Neural cell (in vitro differentiated cells): Measurements from ENCODE around the gene IDUA.

Experiments used
- EZH2 ChIP-seq: fragments of 200-600, 300-800 bp; shearing (Covaris generic), sonication (generic); IDR thresholded peaks from 2 replicates; pipeline ENCODE4 v1.6.1; 2014; ENCODE audit warnings: antibody characterized with exemption, low read length, borderline replicate concordance, mild to moderate bottlenecking; ENCODE audit not compliant: insufficient read depth, poor library complexity, severe bottlenecking
- MXI1 ChIP-seq: fragments of 450-650 bp; conservative IDR thresholded peaks from 2 replicates; pipeline ENCODE4 v1.6.1; 2014; ENCODE audit warnings: antibody characterized with exemption, mild to moderate bottlenecking; ENCODE audit not compliant: poor library complexity, severe bottlenecking
- POLR2AphosphoS5 ChIP-seq: IDR thresholded peaks from 2 replicates; pipeline ENCODE4 v1.6.1; 2012
- RAD21 ChIP-seq: fragments of 450-650 bp; conservative IDR thresholded peaks from 2 replicates; pipeline ENCODE4 v1.6.1; 2014; ENCODE audit warnings: antibody characterized with exemption, mild to moderate bottlenecking, moderate library complexity
- SMC3 ChIP-seq: fragments of 450-650 bp; conservative IDR thresholded peaks from 2 replicates; pipeline ENCODE4 v1.6.1; 2014; ENCODE audit warnings: antibody characterized with exemption, mild to moderate bottlenecking, moderate library complexity; ENCODE audit not compliant: poor library complexity
- TAF1 ChIP-seq: IDR thresholded peaks from 2 replicates; pipeline ENCODE4 v1.6.1; 2012; ENCODE audit warnings: low read depth
- TF ChIP-seq, protein P1 (sequence below): IDR thresholded peaks from 2 replicates; pipeline ENCODE4 v1.6.1; 2012; ENCODE audit warnings: borderline replicate concordance
- TF ChIP-seq, protein P2 (sequence below): fragments of 450-650 bp; IDR thresholded peaks from 2 replicates; pipeline ENCODE4 v1.5.1; 2014; ENCODE audit warnings: antibody characterized with exemption, mild to moderate bottlenecking, moderate library complexity; ENCODE audit not compliant: poor library complexity, severe bottlenecking

DNA sequence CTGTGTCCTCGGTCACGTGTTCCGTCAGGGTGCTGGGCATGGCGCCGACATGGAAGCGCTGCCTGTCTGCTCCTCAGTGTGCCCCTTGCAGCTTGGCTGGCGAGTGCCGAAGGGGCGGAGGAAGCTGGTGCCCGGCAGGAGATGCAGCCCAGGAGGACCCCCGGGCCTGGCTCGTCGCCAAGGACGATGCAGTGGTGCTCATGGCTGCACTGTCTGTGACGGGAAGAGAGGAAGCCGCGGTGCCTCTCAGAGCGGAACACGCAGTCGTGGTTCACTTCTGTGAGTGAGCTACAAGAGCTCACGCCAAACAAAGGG lies 62.7 kb downstream of the IDUA start:
- TF ChIP-seq, protein P1, sequence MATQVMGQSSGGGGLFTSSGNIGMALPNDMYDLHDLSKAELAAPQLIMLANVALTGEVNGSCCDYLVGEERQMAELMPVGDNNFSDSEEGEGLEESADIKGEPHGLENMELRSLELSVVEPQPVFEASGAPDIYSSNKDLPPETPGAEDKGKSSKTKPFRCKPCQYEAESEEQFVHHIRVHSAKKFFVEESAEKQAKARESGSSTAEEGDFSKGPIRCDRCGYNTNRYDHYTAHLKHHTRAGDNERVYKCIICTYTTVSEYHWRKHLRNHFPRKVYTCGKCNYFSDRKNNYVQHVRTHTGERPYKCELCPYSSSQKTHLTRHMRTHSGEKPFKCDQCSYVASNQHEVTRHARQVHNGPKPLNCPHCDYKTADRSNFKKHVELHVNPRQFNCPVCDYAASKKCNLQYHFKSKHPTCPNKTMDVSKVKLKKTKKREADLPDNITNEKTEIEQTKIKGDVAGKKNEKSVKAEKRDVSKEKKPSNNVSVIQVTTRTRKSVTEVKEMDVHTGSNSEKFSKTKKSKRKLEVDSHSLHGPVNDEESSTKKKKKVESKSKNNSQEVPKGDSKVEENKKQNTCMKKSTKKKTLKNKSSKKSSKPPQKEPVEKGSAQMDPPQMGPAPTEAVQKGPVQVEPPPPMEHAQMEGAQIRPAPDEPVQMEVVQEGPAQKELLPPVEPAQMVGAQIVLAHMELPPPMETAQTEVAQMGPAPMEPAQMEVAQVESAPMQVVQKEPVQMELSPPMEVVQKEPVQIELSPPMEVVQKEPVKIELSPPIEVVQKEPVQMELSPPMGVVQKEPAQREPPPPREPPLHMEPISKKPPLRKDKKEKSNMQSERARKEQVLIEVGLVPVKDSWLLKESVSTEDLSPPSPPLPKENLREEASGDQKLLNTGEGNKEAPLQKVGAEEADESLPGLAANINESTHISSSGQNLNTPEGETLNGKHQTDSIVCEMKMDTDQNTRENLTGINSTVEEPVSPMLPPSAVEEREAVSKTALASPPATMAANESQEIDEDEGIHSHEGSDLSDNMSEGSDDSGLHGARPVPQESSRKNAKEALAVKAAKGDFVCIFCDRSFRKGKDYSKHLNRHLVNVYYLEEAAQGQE, result no peak
- TF ChIP-seq POLR2AphosphoS5, result no peak
- TF ChIP-seq, protein P2, sequence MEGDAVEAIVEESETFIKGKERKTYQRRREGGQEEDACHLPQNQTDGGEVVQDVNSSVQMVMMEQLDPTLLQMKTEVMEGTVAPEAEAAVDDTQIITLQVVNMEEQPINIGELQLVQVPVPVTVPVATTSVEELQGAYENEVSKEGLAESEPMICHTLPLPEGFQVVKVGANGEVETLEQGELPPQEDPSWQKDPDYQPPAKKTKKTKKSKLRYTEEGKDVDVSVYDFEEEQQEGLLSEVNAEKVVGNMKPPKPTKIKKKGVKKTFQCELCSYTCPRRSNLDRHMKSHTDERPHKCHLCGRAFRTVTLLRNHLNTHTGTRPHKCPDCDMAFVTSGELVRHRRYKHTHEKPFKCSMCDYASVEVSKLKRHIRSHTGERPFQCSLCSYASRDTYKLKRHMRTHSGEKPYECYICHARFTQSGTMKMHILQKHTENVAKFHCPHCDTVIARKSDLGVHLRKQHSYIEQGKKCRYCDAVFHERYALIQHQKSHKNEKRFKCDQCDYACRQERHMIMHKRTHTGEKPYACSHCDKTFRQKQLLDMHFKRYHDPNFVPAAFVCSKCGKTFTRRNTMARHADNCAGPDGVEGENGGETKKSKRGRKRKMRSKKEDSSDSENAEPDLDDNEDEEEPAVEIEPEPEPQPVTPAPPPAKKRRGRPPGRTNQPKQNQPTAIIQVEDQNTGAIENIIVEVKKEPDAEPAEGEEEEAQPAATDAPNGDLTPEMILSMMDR, result no peak
- TF ChIP-seq TAF1, result no peak
- TF ChIP-seq SMC3, result no peak
- TF ChIP-seq MXI1, result no peak
- no peak for TF ChIP-seq EZH2
- TF ChIP-seq RAD21, result no peak
